Brain pericyte (primary cell): ENCODE measurements around the gene PDHX.
"Not testable (repeated sequence)": the region's sequence is repeated elsewhere in the genome, so short reads cannot be mapped to it uniquely, and the experiment has no call there.

Experiments used
- DNase-seq: peaks from one replicate; pipeline ENCODE4 v3.0.0-alpha.2; 2012; ENCODE audit warnings: low read depth, low spot score

PDHX gene

DNA sequence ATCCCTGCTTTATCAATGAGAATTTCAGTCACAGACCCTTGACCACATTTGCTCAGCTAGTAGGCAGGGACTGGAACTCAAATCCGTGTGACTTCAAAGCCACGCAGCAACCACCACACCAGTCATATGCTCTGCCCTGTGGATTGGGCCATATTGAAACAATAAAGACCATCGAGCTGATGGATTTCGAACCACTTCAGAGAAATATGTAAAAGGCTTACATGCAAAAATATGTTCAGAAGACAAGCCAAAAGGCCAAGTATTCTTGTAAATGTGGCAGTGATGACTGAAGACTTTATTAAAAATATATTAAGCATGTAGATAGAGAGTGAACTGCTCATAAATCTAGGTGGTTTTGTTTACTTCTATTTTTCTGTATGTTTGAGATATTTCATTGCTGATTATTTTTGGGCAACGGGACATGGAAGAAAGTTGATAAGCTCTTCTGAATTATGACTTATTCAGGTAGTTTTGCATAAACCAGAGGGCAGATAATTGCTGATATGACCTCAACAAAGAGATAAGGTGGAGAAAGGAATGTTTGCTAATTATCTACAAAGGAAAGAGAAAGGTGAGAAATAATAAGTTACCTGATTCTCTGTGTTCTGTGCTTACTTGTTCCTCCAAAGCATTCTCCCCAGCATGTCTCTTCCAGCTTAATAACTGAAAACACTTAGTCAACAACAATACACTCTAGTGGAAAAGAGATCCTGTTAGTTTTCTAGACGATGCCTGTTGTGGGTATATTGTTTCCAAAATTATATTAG lies 99.4 kb downstream of the PDHX start:
- no peak for DNase-seq

DNA sequence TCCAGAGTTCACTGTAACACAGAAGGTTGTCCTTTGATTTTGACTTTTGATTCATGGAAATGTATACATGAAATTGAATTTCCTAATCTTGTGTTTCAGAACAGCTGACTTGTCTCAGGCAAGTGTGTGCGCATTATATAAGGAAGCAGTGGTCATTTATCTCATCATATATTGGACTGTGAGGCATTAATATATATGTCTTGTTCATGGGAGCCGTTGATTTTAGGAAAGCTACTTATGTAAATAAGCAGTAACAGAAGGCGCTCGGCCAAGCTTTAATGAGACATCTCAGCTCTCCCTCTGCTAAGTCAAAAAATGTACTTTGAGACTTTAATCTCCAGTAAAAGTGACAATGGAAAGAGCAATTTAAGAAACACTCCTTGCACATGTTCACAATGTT lies 100.5 kb downstream of the PDHX start:
- no peak for DNase-seq

DNA sequence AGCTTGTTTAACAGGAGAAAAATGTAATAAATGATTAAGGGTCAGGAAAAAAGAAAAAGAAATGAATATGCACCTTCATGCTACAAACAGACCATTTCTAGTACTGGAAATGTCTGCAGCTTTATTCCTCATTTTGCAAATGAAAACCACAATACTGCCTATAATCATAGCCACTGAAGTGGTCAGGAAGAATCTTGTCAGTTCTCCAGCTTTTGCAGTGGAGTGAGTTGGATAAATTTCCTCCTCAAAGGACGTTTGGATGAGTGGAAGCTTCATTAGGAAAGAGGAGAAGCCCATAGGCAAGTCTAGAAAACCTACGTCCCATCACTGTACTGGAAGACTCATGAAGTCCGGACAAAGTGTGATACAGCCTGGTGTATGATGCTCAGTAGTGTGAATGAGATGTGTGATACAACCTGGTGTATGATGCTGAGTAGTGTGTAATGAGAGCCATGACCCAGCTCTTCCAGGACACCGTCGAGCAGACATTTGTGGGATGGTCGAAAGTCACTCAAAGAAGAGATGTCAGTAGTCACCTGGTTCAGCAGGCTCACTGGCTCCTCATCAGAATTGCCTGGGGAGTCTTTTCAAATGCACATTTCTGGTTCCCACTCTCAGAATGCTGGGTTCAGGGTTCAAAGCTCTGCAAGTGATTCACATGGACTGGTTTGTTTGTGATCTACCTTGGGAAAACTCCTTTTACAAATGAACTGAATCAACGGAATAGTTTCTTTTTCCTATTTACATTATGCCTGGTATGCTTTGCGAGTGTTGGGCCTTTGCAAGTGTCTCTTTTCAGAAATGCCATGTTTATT lies 101.3 kb downstream of the PDHX start:
- DNase-seq = no peak

DNA sequence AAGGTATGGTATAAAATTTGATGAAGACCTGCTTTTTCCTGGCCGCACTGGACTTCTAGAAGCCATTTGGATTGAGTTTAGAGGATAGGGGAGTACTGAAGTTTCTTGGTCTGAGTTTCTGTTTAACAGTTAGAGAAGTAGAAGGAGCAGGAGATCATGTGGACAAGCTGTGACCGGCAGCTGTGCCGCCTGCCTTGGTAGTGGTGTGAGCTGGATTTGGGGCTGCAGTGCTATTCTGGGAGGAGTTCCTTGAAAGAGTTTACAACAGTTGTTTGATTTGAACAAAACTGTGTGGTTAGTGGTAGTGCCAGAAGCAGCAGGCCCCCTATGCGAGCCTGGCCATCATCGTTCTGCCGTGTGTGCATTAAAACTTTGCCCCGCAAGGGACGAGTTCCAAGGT lies 105.2 kb downstream of the PDHX start:
- DNase-seq = no peak

DNA sequence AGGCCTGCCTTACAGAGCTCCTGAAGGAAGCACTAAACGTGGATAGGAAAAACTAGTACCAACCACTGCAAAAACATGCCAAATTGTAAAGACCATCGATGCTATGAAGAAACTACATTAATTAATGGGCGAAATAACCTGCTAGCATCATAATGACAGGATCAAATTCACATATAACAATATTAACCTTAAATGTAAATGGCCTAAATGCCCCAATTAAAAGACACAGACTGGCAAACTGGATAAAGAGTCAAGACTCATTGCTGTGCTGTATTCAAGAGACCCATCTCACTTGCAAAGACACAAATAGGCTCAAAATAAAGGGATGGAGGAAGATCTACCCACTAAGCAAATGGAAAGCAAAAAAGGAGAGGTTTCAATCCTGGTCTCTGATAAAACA lies 107.5 kb downstream of the PDHX start:
- DNase-seq = not testable (repeated sequence)

DNA sequence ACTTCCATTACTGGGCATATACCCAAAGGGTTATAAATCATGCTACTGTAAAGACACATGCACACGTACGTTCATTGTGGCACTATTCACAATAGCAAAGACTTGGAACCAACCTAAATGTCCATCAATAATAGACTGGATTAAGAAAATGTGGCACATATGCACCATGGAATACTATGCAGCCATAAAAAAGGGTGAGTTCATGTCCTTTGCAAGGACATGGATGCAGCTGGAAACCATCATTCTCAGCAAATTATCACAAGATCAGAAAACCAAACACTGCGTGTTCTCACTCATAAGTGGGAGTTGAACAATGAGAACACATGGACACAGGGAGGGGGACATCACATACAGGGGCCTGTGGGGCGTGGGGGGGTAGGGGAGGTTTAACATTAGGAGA lies 111.6 kb downstream of the PDHX start:
- DNase-seq = not testable (repeated sequence)

DNA sequence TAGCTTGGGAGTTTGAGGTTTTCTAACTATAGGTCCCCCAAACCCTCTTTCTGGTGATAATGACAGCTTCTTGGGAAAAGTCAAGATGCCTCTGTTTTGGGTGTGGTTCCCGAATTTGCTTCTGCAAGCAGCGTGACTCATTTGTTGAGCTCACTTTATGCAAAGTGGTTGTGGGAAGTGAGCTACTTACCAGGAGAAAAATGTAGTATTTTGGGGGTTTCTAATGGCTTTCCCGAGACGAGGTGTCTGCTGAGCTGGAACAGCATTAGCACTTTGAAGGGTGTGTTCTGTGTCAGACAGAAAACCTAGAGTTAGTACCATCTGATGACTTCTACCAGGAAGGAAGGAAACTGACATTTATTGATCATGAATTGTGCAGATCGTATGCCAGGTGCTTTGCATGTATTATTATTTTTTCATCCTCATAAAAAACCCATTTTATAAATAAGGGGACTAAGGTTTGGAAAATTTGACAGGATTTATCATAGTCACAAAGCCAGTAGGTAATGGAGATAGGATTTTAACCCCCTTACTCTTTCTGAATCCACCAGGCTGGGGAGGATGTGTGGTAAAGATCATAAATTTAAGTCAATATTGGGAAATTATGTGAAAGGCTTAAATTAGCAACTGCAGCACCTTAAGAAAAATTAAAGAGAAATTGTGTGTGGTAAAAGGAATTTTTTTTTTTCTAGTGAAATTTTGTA lies 113.7 kb downstream of the PDHX start:
- DNase-seq = no peak

DNA sequence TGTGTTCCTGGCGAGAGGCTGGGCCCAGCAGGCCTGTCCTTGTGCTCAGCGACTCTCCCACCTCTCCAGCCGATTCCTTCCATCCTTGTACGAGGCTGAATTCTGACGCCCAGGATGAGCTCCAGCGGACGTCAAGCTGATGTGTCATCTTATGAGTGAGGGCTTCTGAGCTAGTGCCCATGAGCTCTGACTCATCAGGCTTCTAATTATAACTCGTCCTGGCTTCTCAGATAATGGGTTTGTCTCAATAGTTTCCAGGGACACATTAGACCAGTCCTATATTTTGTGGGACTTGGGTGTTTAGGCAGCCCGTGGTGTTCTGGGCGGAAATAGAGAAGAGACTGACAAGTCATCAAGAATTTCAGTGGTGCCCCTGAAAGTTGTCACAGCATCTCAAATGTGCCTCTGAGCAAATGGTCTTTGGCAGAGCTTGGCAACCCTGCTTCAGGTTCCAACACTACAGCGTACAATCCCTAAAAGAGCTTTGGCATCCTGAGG lies 114.3 kb downstream of the PDHX start:
- peak; percentile 61 for DNase-seq

DNA sequence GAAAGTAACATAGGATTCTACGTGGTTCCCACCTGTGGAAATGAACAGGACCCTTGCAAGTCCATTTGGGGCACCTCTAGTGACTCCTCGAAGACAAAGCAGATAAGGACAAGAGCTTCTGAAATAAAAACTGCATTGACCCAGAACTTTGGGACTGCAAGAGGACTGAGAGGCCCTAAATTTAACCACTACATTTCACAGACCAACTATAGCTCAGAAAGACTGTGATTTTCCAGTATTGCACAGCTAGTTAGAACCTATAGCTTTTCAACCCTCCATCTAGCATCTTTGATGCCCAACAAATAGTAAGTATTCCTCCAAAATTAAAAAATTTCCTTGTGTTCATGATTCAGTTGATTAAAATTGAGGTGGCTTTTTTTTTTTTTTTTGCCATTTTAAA lies 114.9 kb downstream of the PDHX start:
- no peak for DNase-seq

DNA sequence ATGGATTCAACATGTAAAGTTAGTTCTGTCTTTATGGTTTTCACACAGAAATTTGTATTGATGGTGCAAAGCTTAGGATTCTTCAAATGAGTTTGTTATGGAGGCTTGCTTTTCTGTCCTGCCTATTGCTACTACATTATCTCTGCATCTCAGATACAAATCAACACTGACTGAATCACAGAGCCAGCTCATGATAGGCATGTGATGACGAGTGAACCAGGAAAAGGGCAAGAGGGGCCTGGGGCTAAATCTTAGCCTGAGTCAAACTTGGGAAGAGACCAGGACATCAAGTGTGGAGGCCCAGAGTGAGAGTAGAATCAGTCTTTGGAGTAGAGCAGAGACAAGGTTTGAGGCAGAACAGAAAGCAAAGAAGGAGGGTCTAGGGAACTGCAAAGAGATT lies 115.4 kb downstream of the PDHX start:
- no peak for DNase-seq

DNA sequence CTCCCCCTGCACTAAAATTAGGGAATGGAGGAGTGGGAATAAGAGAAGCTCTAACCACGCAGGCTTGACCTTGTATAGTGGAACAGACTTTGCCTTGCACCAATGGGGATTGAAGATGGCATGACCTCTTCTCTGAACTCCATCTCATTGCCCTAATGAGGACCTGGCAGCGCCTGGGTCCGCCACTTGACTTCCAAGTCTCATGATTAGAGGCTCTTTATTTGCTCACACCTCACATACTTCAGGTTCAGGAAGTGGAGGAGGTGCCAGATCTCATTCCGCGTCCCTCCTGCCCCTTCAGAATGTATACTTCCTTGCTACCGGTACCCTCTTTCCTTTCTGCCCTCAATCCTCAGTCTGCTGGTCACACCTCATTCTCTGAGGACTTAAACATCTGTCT lies 116.6 kb downstream of the PDHX start:
- DNase-seq = no peak

DNA sequence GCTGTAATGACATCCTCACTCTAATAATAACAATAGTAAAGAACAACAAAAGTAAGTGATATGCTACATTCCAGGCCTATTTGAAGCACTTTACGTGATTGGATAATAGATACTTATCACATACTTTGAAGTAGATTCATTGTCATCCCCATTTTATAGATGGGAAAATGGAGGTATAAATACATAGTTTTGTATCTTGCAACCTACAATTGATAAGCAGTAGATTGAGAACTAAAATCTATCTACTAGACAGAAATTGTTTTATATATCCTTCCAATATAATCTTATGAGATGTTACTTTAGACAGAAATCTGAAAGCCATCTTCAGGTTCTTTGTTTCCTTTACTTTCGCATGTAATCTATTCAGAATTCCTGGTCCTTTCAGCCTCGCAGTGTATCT lies 118.0 kb downstream of the PDHX start:
- no peak for DNase-seq

DNA sequence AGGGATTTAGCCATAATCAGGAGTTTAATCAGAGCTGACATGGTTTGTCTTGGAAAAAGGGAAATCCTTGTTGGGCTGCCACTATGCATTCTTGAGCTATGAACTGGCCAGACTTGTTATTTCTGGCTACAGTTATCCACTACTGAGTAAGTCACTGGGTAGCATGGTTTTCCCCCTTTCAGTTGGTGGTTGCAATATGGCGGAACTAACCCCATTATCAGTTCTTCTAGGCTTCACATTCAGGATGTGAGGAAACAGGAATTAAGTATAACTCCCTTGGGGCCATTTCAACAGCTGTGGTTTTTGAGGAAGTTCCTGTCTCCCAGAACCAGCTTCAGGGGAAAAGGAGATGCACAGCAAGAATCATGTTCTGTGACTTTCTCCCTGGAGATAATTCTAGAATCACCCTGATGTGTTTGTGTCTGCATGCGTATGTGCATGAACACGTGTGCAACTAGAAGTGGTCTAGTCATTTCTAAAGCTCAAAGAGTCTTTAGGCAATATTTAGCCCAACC lies 119.5 kb downstream of the PDHX start:
- DNase-seq = peak; percentile 46

DNA sequence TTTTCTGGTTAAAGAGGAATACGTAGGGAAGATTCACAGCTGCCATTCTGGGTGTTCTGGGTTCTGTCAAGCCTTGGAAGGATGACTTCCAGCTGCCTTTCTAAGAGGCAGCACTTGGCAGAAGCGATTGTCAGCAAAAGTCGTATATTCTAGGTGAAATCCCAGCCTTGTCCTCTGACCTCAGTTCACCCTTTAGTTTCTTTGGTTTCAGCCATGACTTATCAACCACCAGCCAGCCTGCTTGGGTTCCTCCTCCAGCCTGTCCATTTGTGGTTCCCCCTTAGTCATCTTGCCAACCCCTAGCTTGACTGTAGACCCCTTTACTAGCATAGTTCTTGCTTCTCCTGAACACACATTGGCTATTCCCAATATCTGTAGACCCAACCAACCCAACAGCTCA lies 120.2 kb downstream of the PDHX start:
- DNase-seq = no peak

DNA sequence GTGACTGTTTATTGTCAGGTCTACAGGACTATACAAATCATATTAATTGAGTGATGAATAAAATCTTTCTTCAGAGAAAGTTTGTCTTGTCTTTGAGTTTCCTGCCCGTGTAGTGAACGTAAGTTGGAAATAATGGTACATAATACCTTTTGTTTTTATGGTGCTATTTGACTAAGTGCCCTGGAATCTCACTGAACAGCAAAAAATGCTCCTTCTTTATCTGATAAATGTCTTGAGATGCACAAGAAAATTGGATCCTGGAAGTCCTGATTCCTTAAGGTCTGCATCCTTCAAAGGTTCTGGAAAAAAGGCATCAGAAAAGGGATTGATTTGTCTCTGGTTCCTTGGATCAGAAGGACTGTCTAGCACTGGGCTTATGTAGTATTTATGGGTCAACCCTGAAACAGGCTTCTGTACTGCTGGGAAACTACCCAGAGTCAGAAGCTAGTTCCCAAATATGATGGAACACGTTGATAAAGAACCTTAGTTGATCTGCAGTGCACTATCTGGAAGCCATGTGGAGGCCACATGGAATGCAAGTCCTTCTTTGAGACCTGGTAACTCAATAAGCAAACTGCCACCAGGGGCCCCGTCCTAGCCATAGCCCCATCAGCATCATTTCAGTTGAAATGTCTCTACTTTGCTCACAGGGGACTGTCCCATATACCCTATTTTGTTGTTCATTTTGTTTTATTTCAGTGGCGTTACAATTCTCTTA lies 122.0 kb downstream of the PDHX start:
- no peak for DNase-seq

DNA sequence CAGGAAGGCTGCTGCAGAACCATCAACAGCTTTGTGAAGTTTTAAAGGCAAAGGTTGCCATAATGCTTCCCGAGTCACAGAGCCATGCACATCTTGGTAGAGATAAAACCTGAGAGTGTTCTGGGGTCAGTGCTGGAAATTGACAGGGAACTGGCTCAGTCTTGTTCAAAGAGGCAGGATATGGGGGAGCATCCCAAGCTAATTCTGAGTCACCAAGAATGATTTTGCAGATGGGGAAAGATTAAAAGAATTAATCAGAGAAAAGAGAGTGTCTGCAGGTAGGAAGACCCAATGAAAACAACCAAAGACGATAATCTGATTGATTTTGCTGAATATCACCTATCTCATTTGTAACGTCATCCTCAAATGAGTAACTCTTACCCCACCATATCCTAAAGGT lies 122.7 kb downstream of the PDHX start:
- no peak for DNase-seq

DNA sequence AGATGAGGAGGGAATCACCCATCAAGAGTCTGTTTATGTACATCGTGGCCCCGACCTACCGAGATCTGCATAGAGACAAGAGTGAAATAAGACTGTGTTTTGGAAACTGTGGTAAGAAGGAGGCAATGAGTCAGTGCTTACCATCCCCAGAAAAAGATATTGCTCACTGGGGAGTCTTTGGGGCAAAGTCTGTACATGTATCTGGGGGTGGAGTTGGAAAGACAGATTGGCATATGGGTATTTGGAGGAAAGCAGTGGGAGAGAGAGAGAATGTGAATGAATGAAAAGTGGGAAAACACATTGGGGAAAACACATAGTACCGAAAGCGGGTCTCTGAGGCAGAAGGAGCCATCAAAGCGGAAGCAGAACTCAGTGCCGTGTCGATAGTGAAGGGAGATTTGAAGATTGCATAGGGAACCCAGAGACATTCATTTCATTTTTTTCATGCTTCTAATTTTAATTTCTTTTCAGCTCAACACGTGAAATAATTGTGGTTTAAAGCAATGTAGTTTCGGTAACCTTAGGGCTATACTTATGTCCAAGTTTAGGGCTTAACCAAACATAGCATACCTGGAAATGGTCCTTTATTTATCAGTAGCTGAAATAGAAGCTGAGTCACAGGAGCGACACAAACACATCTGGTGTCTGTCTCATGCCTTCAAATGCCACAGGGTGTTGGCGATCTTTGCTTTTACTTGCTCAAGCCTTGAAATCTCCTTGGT lies 124.0 kb downstream of the PDHX start:
- peak; percentile 16 for DNase-seq

DNA sequence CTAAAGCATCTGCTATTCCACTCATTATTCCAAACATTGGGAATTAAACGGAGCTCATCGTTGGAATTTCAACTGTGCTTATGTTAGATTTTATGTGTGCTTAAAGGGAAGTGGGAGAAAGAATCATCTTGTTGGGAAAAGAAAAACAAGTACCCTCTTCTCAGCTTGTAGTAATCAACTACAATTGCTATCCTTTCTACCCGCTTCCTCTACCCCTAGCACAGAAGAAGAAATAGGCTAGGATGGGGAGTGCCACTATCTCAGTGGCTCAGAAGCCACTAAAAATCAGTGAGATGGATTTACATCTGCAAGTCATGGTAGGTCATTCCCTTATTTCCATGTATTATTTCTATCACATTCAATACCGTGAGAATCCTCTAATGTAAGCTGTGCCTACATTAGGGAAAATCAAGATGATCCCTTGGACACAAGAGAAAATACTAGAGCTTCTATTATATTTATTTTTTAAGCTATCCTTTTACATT lies 124.7 kb downstream of the PDHX start:
- DNase-seq = no peak

DNA sequence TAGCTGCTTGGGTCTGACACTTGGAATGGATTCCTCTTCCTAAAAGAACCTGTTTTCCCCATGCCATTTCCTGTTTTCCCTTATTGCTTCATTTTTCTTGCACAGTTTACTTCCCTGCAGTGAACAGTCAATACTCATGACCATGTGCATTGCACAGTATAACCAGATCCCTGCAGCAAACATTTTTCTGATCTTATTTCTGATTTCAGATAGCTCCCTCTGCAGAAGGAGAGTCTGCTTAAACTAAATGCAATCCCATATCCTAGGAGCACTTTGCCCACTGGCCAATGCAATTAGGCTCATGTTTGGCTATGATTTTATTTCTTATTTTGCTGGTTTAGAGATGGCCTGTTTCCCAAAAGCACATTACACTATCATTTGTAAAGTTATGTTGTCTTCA lies 125.8 kb downstream of the PDHX start:
- DNase-seq = no peak

DNA sequence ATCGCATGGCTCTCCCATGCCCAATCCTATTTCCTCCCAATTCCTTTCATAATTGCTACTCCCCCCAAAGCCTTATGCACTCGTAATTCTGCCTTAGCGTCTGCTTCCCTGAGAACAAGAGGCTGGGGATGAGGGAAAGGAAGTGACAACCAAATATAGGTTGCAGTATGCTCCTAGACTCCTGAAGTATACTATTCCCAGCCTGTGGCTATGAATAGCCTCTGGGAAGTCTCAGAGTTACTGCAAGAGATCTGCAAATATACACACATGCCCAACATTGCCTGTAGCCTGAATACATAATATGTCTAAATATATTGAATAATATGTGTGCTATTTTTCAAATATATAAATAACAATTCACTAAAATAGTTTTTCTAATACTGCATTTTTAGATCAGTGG lies 126.5 kb downstream of the PDHX start:
- DNase-seq = no peak

DNA sequence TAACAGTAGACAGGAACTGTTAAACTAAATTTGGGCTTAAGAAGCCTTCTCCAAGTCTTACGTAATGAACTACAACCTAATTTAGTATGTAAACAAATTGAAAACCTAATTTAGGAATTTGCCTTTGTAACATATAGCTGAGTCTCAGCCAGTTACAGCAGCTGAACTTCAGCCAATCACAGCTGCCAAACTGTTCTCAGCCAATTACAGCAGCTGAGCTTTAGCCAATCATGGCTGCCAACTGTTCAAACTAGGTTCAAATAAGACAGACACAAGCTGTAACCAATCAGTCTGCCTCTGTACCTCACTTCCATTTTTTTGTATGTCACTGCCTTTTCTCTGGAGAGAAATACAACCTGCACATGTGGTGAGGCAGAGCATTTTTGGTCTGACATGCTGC lies 127.5 kb downstream of the PDHX start:
- no peak for DNase-seq
